ENCODE results near the gene RHOF. TPM values are rescaled to one million over a fixed set of nuclear protein-coding genes. Genes with fewer than 3 reads are reported as not detected.
"Not testable (repeated sequence)": the region's sequence is repeated elsewhere in the genome, so short reads cannot be mapped to it uniquely, and the experiment has no call there.

RHOF gene
- total RNA-seq, 1 donor from 2014 or later: 121 TPM

DNA sequence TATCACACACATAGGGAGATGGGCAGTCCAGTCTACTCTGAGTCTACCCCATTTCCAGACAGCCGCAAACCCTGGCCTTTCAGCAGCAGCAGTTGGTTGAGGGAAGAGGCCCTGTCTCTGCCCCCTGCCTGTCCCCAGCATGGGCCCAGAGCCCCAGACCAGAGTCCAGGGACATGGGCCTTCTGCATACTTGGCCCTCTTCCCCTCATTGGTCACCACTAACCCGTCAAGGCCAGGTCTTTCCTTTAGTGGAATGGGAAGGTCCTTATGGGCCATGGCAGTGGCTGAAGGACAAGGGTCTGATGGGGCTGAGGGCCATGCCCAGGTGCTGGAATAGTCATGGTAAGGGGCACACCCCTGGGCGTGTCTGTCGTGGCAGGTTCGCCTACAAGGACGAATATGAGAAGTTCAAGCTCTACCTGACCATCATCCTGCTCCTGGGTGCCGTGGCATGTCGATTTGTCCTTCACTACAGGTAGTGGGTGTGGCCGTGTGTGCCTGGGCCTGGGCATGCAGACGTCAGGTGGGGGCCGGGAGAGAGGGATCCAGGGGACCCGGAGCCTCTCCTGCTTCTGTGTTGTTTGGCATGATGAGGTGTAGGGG is 41.6 kb downstream of the RHOF start:
- intact Hi-C loops (cut with micrococcal nuclease): no loop called here

DNA sequence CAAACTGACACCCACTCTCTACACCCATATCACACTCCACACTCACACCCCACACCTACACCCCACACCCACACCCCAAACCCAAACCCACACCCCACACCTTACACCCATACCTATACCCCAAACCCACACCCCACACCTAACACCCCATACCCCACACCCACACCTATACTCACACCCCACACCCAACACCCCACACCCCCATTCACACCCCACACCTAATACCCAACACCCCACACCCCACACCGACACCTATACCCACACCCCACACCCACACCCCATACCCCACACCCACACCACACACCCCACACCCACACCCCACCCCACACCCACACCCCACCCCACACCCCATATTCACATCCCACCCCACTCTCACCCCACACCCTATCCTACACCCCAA is 42.5 kb downstream of the RHOF start:
- intact Hi-C loops (cut with micrococcal nuclease): no loop called here

GRCh38 chr12:121750507-121750955 is 43.0 kb downstream of the RHOF start:
- intact Hi-C loops (cut with micrococcal nuclease): no loop called here

GRCh38 chr12:121749267-121749666 is 44.2 kb downstream of the RHOF start:
- intact Hi-C loops (cut with micrococcal nuclease): no loop called here

GRCh38 chr12:121748571-121749265 is 44.8 kb downstream of the RHOF start:
- intact Hi-C loops (cut with micrococcal nuclease): no loop called here

- intact Hi-C loops (cut with micrococcal nuclease): no loop called here
Measured at GRCh38 chr12:121748218-121748570, 45.3 kb downstream of the RHOF start.

DNA sequence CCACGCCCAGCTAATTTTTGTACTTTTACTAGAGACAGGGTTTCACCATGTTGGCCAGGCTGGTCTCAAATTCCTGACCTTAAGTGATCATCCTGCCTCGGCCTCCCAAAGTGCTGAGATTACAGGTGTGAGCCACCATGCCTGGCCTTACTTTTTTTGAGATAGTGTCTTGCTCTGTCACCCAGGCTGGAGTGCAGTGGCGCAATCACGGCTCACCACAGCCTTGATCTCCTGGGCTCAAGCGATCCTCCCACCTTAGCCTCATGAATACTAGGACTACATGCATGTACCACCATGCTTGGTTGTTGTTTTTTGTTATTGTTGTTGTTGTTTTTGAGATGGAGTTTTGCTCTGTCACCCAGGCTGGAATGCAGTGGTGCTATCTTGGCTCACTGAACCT is 47.9 kb downstream of the RHOF start:
- intact Hi-C loops (cut with micrococcal nuclease): not testable (repeated sequence)

- intact Hi-C loops (cut with micrococcal nuclease): no loop called here
Measured at GRCh38 chr12:121741743-121742142, 51.7 kb downstream of the RHOF start.

- intact Hi-C loops (cut with micrococcal nuclease): no loop called here
Measured at GRCh38 chr12:121740847-121741246, 52.6 kb downstream of the RHOF start.

DNA sequence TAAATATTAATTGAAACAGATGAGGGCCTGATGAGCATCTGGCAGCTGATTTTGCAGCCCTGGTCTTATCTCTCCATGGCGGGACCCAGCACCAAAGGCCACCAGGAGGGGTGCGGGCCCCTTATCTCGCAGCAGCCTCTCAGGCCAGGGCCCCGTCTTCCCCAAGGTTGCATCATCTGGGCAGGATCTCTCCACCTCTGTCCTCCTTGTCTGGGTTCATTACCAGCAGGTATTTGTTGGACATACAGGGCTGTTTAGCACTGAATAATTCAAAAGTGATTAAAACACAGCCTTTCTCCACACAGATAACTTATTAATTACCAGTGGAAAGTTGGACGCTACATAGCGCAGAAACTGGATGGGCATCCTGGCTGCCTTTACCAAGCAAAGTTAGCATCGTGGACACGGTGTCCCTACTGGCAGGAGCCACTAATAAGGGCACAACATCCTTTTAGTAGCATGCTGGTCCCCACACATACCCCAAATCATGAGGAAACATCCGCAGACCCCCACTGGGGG is 55.1 kb downstream of the RHOF start:
- intact Hi-C loops (cut with micrococcal nuclease): no loop called here

- intact Hi-C loops (cut with micrococcal nuclease): no loop called here
Measured at GRCh38 chr12:121733849-121734248, 59.6 kb downstream of the RHOF start.

GRCh38 chr12:121731473-121731872 is 62.0 kb downstream of the RHOF start:
- intact Hi-C loops (cut with micrococcal nuclease): no loop called here

DNA sequence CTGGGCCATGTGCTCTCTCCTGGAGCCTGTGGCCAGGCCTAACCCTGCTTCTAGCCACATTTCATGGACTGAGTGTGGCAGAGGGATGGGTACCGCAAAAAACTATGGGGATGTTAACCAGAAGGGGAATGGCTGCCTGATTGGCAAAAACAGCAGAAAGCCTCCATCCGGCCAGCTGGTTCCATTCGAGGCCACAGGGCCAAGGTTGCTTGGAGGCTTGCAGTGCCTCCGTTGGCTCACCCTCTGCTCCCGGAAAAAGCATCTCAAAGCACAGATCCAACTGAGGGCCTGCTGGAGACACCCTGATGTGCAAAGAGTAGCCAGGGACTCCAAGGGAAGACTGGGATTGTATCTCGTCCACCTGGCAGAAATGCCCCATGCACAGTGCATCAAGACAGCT is 64.5 kb downstream of the RHOF start:
- intact Hi-C loops (cut with micrococcal nuclease): no loop called here

Other genes with a start within 250 kb of the RHOF start
- 55.2 and 55.7 TPM in 2 replicates for gene KDM2B, start 212.7 kb downstream of the RHOF start, total RNA-seq
- gene ORAI1, start 167.2 kb downstream of the RHOF start, total RNA-seq: 70.6 and 74.2 TPM in 2 replicates
- gene MORN3, start 124.0 kb downstream of the RHOF start, total RNA-seq: 2.4 and 2.7 TPM in 2 replicates
- gene TMEM120B, start 80.9 kb downstream of the RHOF start, total RNA-seq: 9.2 and 9.4 TPM in 2 replicates
- 37.5 and 38.1 TPM in 2 replicates for gene SETD1B, start 10.3 kb upstream of the RHOF start, total RNA-seq
- not detected in 2 replicates for gene HPD, start 65.2 kb upstream of the RHOF start, total RNA-seq
- 57.9 and 62.1 TPM in 2 replicates for gene PSMD9, start 95.1 kb upstream of the RHOF start, total RNA-seq
- 0.96 and 1.3 TPM in 2 replicates for gene CFAP251, start 124.9 kb upstream of the RHOF start, total RNA-seq
- gene BCL7A, start 228.2 kb upstream of the RHOF start, total RNA-seq: 5.2 and 6.2 TPM in 2 replicates